HL-60/S4 treated with phorbol 12-myristate 13-acetate at 8.2 ng/mL for 4 days and 3 days (cell line): Measurements from ENCODE around the gene OR52N4.
"Not testable (repeated sequence)": the region's sequence is repeated elsewhere in the genome, so short reads cannot be mapped to it uniquely, and the experiment has no call there.

Experiments
- in situ Hi-C: fragments of 300-500 bp; cut with MboI; formaldehyde crosslinking; loops from 2 replicates; pipeline ENCODE4 v1.15.0; 2022; ENCODE audit warnings: low sequenced_read_pairs

The OR52N4 gene

GRCh38 chr11:5753943-5754342, at the start of gene OR52N4:
OR52N4 (plus strand) TSS chr11:5754243; CDS start chr11:5754741, 498 bp downstream.
- in situ Hi-C loops: no loop called here

DNA sequence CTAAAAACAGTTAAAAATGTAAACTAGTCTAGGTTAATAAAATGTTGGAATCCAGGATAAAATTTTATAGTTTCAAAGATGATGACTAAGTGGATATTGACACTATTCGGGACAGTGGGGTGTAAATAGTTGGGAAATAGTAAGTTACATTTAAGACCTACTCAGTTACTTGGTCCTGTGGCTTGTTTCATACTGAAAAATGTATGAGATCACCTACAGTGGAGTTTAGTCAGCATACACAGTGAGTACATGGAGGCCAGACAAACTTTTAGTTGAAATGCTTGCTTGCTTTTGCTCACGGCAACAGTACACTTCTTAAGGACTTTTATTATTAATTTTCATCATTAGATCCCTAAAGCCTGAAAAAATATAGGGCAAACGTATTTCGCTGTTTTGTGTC, 48.4 kb upstream of the OR52N4 start:
- in situ Hi-C loops: no loop called here

DNA sequence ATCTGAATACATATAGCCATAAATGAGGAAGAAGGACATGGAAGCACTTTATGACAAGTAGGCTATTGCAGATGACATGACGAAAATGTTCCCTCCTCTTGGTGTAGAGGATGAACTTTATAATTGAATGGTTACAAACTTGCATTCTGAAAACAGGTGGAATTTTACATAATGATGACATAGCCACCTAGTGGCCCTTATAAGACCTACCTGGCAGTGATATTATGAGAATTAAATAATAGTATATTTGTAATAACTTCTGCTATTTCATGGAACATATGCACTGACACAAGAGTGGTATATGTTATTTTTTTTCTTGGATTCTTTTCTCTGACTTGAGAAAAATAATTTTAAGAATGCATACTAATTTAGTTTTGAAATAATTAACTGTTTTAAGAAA, 41.5 kb upstream of the OR52N4 start:
- in situ Hi-C loops: no loop called here

DNA sequence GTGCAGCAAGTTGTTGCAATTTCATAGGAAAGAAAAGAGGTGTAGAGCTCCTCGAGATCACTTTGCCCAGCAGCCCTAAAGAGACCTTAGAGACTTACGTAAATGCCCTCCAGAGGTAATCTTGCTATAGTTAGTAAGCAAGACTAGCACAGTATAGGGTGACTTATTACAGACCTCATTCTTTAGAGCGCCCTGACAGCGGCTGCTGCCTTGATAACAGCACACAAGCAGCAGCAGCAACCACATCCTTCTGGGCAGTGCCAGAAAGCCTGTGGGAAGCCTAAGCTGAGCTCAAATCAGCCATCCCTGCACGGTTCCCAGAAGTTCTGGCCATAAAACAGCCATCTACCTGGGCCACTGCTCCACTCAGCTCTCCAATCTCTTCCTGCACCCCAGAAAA, 40.3 kb upstream of the OR52N4 start:
- in situ Hi-C loops: no loop called here

DNA sequence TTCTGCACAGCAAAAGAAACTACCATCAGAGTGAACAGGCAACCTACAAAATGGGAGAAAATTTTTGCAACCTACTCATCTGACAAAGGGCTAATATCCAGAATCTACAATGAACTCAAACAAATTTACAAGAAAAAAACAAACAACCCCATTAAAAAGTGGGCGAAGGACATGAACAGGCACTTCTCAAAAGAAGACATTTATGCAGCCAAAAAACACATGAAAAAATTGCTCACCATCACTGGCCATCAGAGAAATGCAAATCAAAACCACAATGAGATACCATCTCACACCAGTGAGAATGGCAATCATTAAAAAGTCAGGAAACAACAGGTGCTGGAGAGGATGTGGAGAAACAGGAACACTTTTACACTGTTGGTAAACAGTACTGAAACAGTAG, 37.5 kb upstream of the OR52N4 start:
- in situ Hi-C loops: not testable (repeated sequence)

DNA sequence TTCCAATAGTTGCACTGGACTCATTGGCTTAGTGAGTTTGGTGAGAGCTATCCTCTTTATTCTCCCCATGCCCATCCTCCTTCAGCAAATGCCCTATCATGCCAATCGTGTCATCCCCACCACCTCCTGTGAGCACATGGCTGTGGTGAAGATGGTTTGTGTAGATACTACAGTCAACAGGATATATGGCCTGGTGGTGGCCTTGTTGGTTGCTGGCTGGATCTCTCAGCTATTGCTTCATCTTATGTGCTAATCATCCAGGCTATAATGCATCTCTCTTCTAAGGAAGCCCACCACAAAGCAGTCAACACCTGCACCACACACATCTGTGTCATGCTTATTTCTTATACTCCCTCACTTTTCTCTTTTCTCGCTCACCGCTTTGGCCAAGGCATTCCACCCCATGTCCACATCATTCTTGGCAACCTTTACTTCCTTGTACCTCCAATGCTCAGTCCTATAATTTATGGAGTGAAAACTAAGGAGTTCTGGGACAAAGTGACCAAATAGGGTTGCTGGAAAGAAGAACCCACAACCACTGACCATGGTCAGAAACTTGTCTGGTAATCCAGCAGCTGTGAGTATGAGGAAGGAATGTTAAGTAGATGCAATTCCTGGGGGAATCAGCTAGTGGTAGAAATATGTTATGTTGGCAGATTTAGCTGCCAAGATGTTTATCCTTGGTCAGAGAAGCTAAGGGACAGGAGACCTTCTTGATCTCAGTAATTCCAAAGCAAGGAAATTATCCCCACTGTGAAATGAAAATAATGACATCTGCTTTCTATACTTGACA, 34.1 kb upstream of the OR52N4 start:
- in situ Hi-C loops: no loop called here

DNA sequence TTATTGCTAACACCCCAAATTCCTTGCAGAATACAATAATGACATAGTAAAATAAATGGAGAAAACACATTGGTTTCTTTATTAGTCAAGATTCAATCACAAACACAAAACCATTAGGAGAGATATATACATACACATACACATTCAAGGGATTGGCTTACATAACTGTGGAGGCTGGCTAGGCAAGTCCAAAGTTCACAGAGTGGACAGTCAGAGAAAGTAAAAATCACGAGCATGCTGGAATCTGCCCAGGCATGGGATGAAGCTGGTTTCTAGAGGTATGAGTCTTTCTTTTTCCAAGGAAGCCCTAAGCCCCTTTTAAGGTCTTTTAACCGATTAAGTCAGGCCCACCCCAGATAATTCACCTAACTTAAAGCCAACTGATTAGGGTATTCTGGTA, 31.4 kb upstream of the OR52N4 start:
- in situ Hi-C loops: no loop called here

DNA sequence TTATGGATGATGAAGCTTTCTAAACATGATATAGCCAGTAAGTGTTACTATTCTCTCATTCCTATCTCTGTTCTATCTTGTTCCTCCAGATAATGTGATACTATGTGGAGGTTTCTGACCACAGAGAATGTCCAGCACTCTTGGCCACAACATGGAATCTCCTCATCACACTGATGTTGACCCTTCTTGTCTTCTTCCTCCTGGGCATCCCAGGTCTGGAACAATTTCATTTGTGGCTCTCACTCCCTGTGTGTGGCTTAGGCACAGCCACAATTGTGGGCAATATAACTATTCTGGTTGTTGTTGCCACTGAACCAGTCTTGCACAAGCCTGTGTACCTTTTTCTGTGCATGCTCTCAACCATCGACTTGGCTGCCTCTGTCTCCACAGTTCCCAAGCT, 27.7 kb upstream of the OR52N4 start:
- in situ Hi-C loops: no loop called here

- in situ Hi-C loops: no loop called here
Measured at GRCh38 chr11:5727691-5728090, 26.4 kb upstream of the OR52N4 start.

- in situ Hi-C loops: no loop called here
Measured at GRCh38 chr11:5736396-5736795, 17.6 kb upstream of the OR52N4 start, which contains the start of gene OR56B1. OR56B1 (plus strand) TSS chr11:5736448; CDS start chr11:5736517, 69 bp downstream.

DNA sequence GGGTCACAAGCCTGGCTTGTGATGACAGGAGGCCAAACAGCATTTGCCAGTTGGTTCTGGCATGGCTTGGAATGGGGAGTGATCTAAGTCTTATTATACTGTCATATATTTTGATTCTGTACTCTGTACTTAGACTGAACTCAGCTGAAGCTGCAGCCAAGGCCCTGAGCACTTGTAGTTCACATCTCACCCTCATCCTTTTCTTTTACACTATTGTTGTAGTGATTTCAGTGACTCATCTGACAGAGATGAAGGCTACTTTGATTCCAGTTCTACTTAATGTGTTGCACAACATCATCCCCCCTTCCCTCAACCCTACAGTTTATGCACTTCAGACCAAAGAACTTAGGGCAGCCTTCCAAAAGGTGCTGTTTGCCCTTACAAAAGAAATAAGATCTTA, 17.0 kb upstream of the OR52N4 start:
- in situ Hi-C loops: no loop called here

GRCh38 chr11:5737670-5738392, 16.2 kb upstream of the OR52N4 start:
- in situ Hi-C loops: no loop called here

- in situ Hi-C loops: no loop called here
Measured at GRCh38 chr11:5738431-5738830, 15.6 kb upstream of the OR52N4 start.

DNA sequence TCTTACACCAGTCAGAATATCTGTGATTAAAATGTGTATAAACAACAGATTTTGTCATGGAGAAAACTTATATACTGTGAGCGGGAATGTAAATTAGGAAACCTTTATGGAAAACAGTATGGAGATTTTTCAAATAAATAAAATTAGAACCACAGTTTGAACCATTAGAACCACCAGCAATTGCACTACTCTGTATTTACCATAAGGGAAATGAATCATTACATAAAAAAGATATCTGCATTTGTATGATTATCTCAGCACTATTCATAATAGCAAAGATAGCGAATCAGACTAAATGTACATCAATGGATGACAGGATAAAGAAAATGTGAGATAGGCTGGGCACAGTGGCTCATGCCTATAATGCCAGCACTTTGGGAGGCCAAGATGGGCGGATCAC, 7.4 kb upstream of the OR52N4 start:
- in situ Hi-C loops: no loop called here

GRCh38 chr11:5749836-5750235, 4.2 kb upstream of the OR52N4 start:
- in situ Hi-C loops: no loop called here

DNA sequence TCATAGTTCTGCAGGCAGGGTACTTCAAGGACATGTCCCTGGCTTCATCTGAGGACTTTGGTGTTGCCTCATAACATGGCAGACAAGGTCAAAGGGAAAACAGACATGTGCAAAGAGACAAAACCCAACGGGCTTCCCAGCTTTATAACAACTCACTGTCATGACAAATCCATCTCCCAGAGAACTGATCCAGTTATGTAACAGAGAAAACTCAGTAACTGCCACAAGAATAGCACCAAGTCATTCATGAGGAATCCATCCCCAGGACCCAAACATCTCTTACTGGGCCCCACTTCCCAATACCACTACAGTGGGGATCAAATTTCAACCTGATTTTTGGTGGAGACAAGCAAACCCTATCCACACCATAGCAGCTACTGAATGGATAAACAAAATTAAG, 13.0 kb downstream of the OR52N4 start:
- in situ Hi-C loops: no loop called here

GRCh38 chr11:5783255-5783654, 29.2 kb downstream of the OR52N4 start, which contains the start of gene OR52N5:
OR52N5 (minus strand) TSS chr11:5783355; CDS start chr11:5778634, 4,721 bp downstream.
- in situ Hi-C loops: no loop called here

- in situ Hi-C loops: no loop called here
Measured at GRCh38 chr11:5791165-5791564, 37.1 kb downstream of the OR52N4 start, which contains the start of gene OR52N1. OR52N1 (minus strand) TSS chr11:5791265; CDS start chr11:5788816, 2,449 bp downstream.

GRCh38 chr11:5796541-5796940, 42.5 kb downstream of the OR52N4 start:
- in situ Hi-C loops: no loop called here

DNA sequence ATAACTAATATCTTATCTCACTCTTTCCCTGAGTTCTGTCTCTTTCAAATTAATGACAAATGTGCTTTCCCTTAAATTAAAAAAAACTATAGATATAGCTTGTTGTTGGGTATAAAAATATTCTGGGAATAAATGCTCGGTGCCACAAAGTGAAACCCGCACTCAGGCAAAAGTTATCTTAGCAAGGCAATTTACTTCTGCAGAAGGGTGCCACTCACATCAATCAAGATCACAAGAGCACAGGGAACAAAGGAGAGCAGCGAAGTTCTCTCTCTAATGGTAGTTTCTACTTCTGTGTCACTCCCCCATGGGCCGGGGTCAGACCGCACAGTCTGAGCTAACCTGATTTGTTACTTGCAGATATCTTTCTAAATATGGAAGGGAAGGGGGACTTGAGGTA, 49.9 kb downstream of the OR52N4 start:
- in situ Hi-C loops: no loop called here
